Right atrium auricular region (tissue), 2 donors: ENCODE results near the gene TMEM139. TPM values are rescaled to one million over a fixed set of nuclear protein-coding genes. Genes with fewer than 3 reads are reported as not detected.

Source experiments
- DNase-seq: peaks from one replicate; pipeline ENCODE4 v3.0.0-alpha.2; 2019; ENCODE audit warnings: low spot score
- H3K27ac ChIP-seq, 2 donors: fragments of 200-600 bp; sonication (generic); 1 replicate in 1 of 2; 2 replicates in 1 of 2; pipeline ENCODE4 v1.5.1; 2016 to 2019
- H3K27me3 ChIP-seq, 2 donors: fragments of 200-600 bp; sonication (generic); one replicate each; pipeline versions ENCODE4 v1.5.1 to v1.6.0; 2017 to 2019
- H3K36me3 ChIP-seq: fragments of 200-600 bp; sonication (generic); one replicate; pipeline ENCODE4 v1.5.1; 2016
- H3K4me1 ChIP-seq, 2 donors: fragments of 200-600 bp; sonication (generic); one replicate each; pipeline versions ENCODE4 v1.5.1 to v1.6.0; 2017 to 2019
- H3K4me3 ChIP-seq, 2 donors: fragments of 200-600 bp; sonication (generic); 1 replicate in 1 of 2; 2 replicates in 1 of 2; pipeline ENCODE4 v1.5.1; 2017 to 2019; ENCODE audit warnings: mild to moderate bottlenecking in 1 of 2, moderate library complexity in 1 of 2
- H3K9me3 ChIP-seq, 2 donors: fragments of 200-600 bp; sonication (generic); one replicate each; pipeline ENCODE4 v1.5.1; 2019
- CTCF ChIP-seq, 2 donors: fragments of 200-600 bp; sonication (generic); IDR thresholded peaks; one replicate each; pipeline ENCODE4 v1.5.1; 2019; ENCODE audit warnings: antibody characterized with exemption in 2 of 2
- total RNA-seq, 2 donors: library from RNA; depleted of rRNA; stranded (reverse); fragments of >200 nt; gene quantifications; one replicate each; pipeline ENCODE4 v1.1.0, GENCODE V29; 2016

TMEM139 gene
- total RNA-seq, 2 donors from 2014 or later, result 7.8 to 12.3 TPM

DNA sequence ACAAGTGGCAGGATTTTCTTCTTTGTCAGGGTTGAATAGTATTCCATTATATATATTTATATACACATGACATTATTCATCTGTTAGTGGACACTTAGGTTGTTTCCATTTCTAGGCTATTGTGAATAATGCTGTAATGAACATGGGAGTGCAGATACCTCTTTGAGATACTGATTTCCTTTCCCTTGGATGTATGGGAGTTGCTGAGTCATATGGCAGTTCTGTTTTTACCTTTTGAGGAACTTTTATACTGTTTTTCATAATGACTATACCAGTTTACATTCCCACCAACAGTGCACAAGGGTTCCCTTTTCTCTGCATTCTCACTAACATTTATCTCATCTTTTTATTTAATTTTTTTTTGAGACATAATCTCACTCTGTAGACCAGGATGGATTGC, 29.4 kb downstream of the TMEM139 start:
- no peak for DNase-seq
- Histone ChIP-seq H3K36me3 (no peaks in the 10 kb centered on the region), H3K9me3 (no peaks in the 10 kb centered on the region), H3K27ac (no peak overlapping the region), H3K4me3 (no peak overlapping the region), H3K27me3 (no peaks in the 10 kb centered on the region), H3K4me1 (no peaks in the 10 kb centered on the region)
- TF ChIP-seq CTCF (IDR thresholded peaks at IDR 0.05), result no peak

DNA sequence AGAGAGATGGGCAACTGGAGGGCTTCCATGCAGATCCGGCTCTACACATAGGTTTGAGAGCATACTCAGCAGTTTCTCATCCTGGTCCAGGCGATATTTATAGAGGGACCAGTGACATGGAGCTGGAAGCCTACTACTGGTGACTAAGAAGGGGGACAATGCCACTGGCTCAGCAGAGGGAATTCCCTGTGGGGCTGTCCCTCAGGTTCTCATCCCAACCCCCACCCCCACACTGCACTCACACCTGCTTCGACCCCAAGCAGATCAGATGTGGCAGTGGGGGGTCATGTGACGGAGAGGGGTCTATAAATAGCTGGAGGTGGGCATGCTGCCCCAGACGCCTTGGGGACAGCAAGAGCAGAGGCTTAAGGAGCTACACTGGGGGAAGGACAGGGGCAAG, 31.0 kb downstream of the TMEM139 start, which contains the start of gene CLCN1:
Gene CLCN1, plus strand, starts transcription at position 336 of the 400 bp plus-strand sequence. CDS start 102 bp downstream, outside the sequence.
- H3K27ac ChIP-seq, result no peak within 1 kb of the TSS
- H3K27me3 ChIP-seq, result no peaks in the 10 kb centered on the region
- H3K4me1 ChIP-seq, result no peaks in the 10 kb centered on the region
- DNase-seq, result no peak
- no peaks in the 10 kb centered on the region for H3K9me3 ChIP-seq
- no peaks in the 10 kb centered on the region for H3K36me3 ChIP-seq
- H3K4me3 ChIP-seq, result no peak within 1 kb of the TSS
- no peak for TF ChIP-seq CTCF (IDR thresholded peaks at IDR 0.05)

GRCh38 chr7:143316492-143316891, 31.7 kb downstream of the TMEM139 start:
- Histone ChIP-seq H3K4me3 (no peak overlapping the region), H3K27ac (no peak overlapping the region), H3K9me3 (no peaks in the 10 kb centered on the region), H3K4me1 (no peaks in the 10 kb centered on the region), H3K36me3 (no peaks in the 10 kb centered on the region), H3K27me3 (no peaks in the 10 kb centered on the region)
- DNase-seq, result peak; percentile 28
- no peak for TF ChIP-seq CTCF (IDR thresholded peaks at IDR 0.05)

GRCh38 chr7:143318661-143319060, 33.9 kb downstream of the TMEM139 start:
- H3K9me3 ChIP-seq, result no peaks in the 10 kb centered on the region
- peak; percentile 54 for DNase-seq
- H3K36me3 ChIP-seq, result no peaks in the 10 kb centered on the region
- H3K4me3 ChIP-seq, result no peak overlapping the region
- no peak for TF ChIP-seq CTCF (IDR thresholded peaks at IDR 0.05)
- H3K4me1 ChIP-seq, result peaks cover 0 to 11% of the 10 kb centered on the region in 2 donors
- H3K27ac ChIP-seq, result no peak overlapping the region
- H3K27me3 ChIP-seq, result no peaks in the 10 kb centered on the region

GRCh38 chr7:143320620-143321019, 35.9 kb downstream of the TMEM139 start:
- no peak overlapping the region for H3K27ac ChIP-seq
- no peak for DNase-seq
- peaks cover 0 to 13% of the 10 kb centered on the region in 2 donors for H3K4me1 ChIP-seq
- no peaks in the 10 kb centered on the region for H3K36me3 ChIP-seq
- no peak overlapping the region for H3K4me3 ChIP-seq
- TF ChIP-seq CTCF (IDR thresholded peaks at IDR 0.05), result no peak
- no peaks in the 10 kb centered on the region for H3K27me3 ChIP-seq
- H3K9me3 ChIP-seq, result no peaks in the 10 kb centered on the region

DNA sequence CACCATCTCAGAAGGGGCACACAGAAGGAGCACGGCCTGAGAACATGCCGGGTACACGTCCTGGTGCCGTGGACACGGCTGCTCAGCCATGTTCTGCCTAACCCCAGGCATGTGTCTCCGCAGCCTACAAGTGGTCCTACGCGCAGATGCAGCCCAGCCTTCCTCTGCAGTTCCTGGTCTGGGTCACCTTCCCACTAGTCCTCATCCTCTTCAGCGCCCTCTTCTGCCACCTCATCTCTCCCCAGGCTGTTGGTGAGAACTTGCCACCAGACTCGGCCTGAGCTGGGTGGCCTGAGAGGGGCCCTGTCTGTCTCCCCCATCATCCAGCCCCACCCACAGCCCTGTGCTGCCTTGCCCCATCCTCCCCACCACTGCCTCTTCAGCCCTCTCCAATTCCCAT, 36.5 kb downstream of the TMEM139 start:
- peaks cover 0 to 13% of the 10 kb centered on the region in 2 donors for H3K4me1 ChIP-seq
- H3K27ac ChIP-seq, result no peak overlapping the region
- no peaks in the 10 kb centered on the region for H3K27me3 ChIP-seq

More for the DNA sequence above, 36.5 kb downstream of the TMEM139 start:
- DNase-seq, result peak; percentile 48
- Histone ChIP-seq H3K9me3 (no peaks in the 10 kb centered on the region), H3K4me3 (no peak overlapping the region), H3K36me3 (no peaks in the 10 kb centered on the region)
- no peak for TF ChIP-seq CTCF (IDR thresholded peaks at IDR 0.05)
